SJCRH30 (cell line): Measurements from ENCODE around the gene LAMB4. TPM values are rescaled to one million over a fixed set of nuclear protein-coding genes. Genes with fewer than 3 reads are reported as not detected.
A peak's percentile ranks its signal among the peaks of the same experiment; 100 is the strongest.

ENCODE experiments used
- DNase-seq, 2 experiments: peaks; one replicate each; pipeline ENCODE4 v3.0.0-alpha.2; 2015 to 2020
- H3K27ac ChIP-seq: fragments of 250-450 bp; sonication (Bioruptor Pico); 2 replicates; pipeline ENCODE4 v1.5.1; 2020; ENCODE audit warnings: mild to moderate bottlenecking, moderate library complexity
- H3K27me3 ChIP-seq: fragments of 250-450 bp; sonication (Bioruptor Pico); 2 replicates; pipeline ENCODE4 v1.5.1; 2020; ENCODE audit warnings: mild to moderate bottlenecking, moderate library complexity
- H3K36me3 ChIP-seq: fragments of 250-450 bp; sonication (Bioruptor Pico); 2 replicates; pipeline ENCODE4 v1.5.1; 2020; ENCODE audit warnings: mild to moderate bottlenecking, moderate library complexity
- H3K4me1 ChIP-seq: fragments of 250-450 bp; sonication (Bioruptor Pico); 2 replicates; pipeline ENCODE4 v1.5.1; 2020; ENCODE audit warnings: mild to moderate bottlenecking, moderate library complexity
- H3K4me3 ChIP-seq: fragments of 250-450 bp; sonication (Bioruptor Pico); 2 replicates; pipeline ENCODE4 v1.5.1; 2020; ENCODE audit warnings: mild to moderate bottlenecking, moderate library complexity
- H3K9me3 ChIP-seq: fragments of 250-450 bp; sonication (Bioruptor Pico); replicated peaks from 2 replicates; pipeline ENCODE4 v1.5.1; 2020; ENCODE audit warnings: mild to moderate bottlenecking, moderate library complexity
- total RNA-seq: library from RNA; depleted of rRNA; stranded (reverse); fragments of >200 nt; shearing (Covaris generic); gene quantifications from 2 replicates; pipeline ENCODE4 v1.2.3, GENCODE V29; 2014

LAMB4 gene
- total RNA-seq, 1 experiment from 2014 or later = not detected

- H3K36me3 ChIP-seq = no peaks in the 10 kb centered on the region; the same call in 1 of the 2 replicates
- H3K4me1 ChIP-seq = peaks cover 3% of the 10 kb centered on the region; the same call in 1 of the 2 replicates
- H3K4me3 ChIP-seq = no peak overlapping the region
- DNase-seq = peak; percentile 69 to 83
- H3K27me3 ChIP-seq = no peaks in the 10 kb centered on the region
- no peak overlapping the region for H3K27ac ChIP-seq
- H3K9me3 ChIP-seq = no peaks in the 10 kb centered on the region
Observed at GRCh38 chr7:108147031-108147563, 16.9 kb upstream of the LAMB4 start.

DNA sequence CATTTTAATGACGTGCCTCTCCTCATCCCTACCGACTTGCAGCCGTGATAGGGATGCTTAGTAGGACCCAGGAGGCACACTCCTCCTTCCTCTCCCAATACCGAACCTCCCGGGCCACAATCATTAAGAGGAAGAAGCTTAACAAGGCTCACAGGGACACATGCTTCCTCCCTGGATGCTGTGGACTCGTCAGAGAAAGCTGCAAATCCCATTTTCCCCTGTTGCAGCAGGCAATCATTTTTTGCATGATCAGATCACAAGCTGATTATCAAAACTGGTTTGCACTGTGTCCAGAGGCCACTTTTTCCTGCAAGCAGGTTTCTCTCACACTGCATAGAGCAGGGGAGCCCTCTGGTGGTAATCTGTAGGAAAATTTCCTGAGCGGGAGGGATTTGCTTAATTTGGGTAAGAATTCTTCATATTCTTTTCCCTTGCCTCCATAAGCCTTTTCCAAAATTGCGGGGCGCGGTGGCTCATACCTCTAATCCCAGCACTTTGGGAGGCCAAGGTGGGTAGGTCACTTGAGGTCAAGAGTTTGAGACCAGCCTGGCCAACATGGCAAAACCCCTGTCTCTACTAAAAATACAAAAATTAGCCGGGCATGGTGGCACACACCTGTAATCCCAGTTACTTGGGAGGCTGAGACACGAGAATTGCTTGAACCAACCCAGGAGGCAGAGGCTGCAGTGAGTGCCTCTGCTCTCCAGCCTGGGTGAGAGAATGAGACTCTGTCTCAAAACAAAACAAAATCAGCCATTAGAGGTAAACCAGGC is 16.1 kb upstream of the LAMB4 start:
- peaks cover 3% of the 10 kb centered on the region; the same call in 1 of the 2 replicates for H3K4me1 ChIP-seq
- H3K27me3 ChIP-seq = no peaks in the 10 kb centered on the region
- no peaks in the 10 kb centered on the region for H3K9me3 ChIP-seq
- no peak overlapping the region for H3K4me3 ChIP-seq
- DNase-seq = peak; percentile 72 to 89
- H3K27ac ChIP-seq = no peak overlapping the region
- no peaks in the 10 kb centered on the region; the same call in 1 of the 2 replicates for H3K36me3 ChIP-seq

DNA sequence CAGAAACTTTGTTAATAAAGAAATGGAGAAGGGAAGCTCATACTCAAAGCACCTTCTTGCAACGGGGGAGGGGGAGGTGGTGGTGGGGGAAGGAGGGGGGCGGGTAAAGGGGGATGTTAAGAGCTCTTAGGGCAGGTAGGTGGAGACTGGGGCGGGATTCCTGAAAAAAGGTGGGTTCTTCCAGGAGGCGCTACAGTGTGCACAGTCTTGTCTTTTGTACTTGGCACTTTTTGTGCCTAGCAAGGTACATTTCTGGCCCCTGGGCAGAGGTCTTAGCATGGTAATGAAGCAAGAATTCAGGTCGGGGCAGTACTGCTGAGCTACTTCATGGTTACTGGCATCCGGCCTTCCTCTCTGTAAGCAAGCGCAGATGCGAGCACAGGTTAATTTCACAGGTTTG is 15.2 kb upstream of the LAMB4 start:
- no peak for DNase-seq
- Histone ChIP-seq H3K4me3 (no peak overlapping the region), H3K9me3 (no peaks in the 10 kb centered on the region), H3K36me3 (no peaks in the 10 kb centered on the region; the same call in 1 of the 2 replicates), H3K4me1 (peaks cover 3% of the 10 kb centered on the region; the same call in 1 of the 2 replicates), H3K27me3 (no peaks in the 10 kb centered on the region), H3K27ac (no peak overlapping the region)

DNA sequence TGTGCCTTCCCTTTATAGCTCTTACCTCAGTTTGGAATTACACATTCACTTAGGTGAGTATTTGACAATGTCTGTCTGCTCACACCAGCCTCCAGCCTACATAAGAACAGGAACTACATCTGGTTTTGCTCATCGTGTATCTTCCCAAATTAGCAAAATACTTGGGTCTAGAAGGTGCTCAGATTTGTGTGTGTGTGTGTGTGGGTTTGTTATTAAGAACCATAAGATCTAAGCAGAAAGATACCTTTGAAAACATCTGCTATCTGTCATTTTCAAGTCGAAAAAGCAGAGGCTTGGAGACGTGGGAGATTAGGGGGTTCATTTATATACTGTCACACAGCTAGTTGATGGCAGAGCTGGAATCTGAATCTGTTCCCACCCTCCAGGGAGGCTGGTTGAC is 14.8 kb upstream of the LAMB4 start:
- H3K4me1 ChIP-seq = peaks cover 3% of the 10 kb centered on the region; the same call in 1 of the 2 replicates
- H3K9me3 ChIP-seq = no peaks in the 10 kb centered on the region
- no peak for DNase-seq
- no peak overlapping the region for H3K27ac ChIP-seq
- H3K36me3 ChIP-seq = no peaks in the 10 kb centered on the region; the same call in 1 of the 2 replicates
- no peaks in the 10 kb centered on the region for H3K27me3 ChIP-seq
- no peak overlapping the region for H3K4me3 ChIP-seq

DNA sequence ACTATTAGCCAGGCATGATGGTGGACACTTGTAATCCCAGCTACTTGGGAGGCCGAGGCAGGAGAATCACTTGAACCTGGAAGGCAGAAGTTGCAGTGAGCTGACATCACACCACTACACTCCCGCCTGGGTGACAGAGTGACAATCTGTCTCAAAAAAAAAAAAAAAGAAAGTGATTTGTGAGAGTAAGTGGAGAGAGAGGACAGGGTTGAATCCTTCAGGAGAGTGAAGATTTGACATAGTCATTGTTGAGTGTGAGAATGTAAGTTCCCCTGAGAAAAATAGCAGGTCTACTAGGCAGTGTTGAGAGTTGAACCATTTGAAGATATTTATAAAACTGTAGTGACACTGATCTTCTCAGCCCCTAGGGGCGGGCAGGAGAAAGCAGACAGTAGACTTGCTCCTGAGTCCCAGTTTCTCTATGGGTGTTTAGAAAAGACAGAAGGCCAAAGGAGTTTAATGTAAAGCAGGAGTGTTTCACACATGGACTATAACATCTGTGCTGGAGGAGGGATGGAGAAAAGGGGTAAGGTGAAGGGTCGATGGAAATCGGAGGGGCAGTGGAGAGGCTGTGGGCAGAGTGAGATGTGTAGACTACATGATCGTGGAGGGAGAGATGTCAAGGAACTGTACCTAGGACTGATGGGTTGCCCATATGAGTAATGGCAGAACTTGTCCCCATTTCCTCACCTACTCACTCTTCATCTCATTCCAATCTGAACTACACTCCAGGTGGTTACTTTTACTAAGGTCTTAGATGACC is 13.7 kb upstream of the LAMB4 start:
- Histone ChIP-seq H3K4me1 (peaks cover 12% of the 10 kb centered on the region), H3K9me3 (no peaks in the 10 kb centered on the region), H3K27me3 (no peaks in the 10 kb centered on the region), H3K36me3 (no peaks in the 10 kb centered on the region), H3K27ac (no peak overlapping the region), H3K4me3 (no peak overlapping the region)
- no peak for DNase-seq

DNA sequence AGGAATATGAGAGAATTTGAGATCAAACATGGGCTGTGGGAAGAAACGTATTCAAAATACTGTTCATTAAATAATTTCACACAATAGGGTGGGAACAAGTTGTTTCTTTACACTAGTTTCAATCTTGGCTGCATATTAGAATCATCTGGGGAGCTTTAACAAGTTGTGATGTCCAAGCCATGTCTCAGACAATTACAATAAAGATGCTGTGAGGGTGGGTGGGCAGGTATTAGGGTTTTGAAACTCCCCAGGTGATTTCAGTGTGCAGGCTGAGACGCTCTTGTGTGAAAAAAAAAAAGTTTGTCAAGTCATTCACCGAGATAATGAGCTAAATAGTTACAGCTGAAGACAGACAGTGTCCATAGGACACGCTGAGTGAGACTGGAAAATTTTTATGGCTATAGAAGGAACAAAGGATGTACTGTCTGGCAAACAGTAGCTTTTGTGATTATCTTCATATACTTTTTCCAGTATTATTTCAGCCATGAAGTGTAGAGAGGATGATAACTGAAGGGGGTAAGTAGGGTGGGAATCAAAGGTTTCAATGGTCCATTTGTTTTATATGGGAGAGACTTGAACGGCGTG is 12.6 kb upstream of the LAMB4 start:
- DNase-seq = peak in 1 of 2 experiments; percentile 32
- Histone ChIP-seq H3K9me3 (no peaks in the 10 kb centered on the region), H3K36me3 (no peaks in the 10 kb centered on the region), H3K27ac (no peak overlapping the region), H3K4me3 (no peak overlapping the region), H3K4me1 (peaks cover 16% of the 10 kb centered on the region), H3K27me3 (no peaks in the 10 kb centered on the region)

- Histone ChIP-seq H3K4me1 (peaks cover 16% of the 10 kb centered on the region), H3K9me3 (no peaks in the 10 kb centered on the region), H3K36me3 (no peaks in the 10 kb centered on the region), H3K4me3 (no peak overlapping the region), H3K27me3 (no peaks in the 10 kb centered on the region), H3K27ac (no peak overlapping the region)
- DNase-seq = no peak
Observed at GRCh38 chr7:108142180-108142579, 12.0 kb upstream of the LAMB4 start.

- DNase-seq = no peak
- no peaks in the 10 kb centered on the region for H3K27me3 ChIP-seq
- no peak overlapping the region for H3K4me3 ChIP-seq
- peaks cover 13% of the 10 kb centered on the region for H3K4me1 ChIP-seq
- no peaks in the 10 kb centered on the region for H3K36me3 ChIP-seq
- no peak overlapping the region for H3K27ac ChIP-seq
- H3K9me3 ChIP-seq = 0 out of 2 replicates have a peak, but pooled peaks cover 3% of the 10 kb centered on the region
Observed at GRCh38 chr7:108140671-108141070, 10.5 kb upstream of the LAMB4 start.

- Histone ChIP-seq H3K4me3 (no peak overlapping the region), H3K36me3 (no peaks in the 10 kb centered on the region), H3K27ac (no peak overlapping the region), H3K27me3 (no peaks in the 10 kb centered on the region), H3K9me3 (0 out of 2 replicates have a peak, but pooled peaks cover 3% of the 10 kb centered on the region), H3K4me1 (peaks cover 19% of the 10 kb centered on the region)
- peak; percentile 6 to 24 for DNase-seq
Observed at GRCh38 chr7:108138911-108139310, 8.8 kb upstream of the LAMB4 start.

- Histone ChIP-seq H3K36me3 (no peaks in the 10 kb centered on the region), H3K27ac (no peak overlapping the region), H3K4me1 (peaks cover 19% of the 10 kb centered on the region), H3K4me3 (no peak overlapping the region), H3K9me3 (0 out of 2 replicates have a peak, but pooled peaks cover 3% of the 10 kb centered on the region), H3K27me3 (no peaks in the 10 kb centered on the region)
- no peak for DNase-seq
Observed at GRCh38 chr7:108137993-108138392, 7.8 kb upstream of the LAMB4 start.

DNA sequence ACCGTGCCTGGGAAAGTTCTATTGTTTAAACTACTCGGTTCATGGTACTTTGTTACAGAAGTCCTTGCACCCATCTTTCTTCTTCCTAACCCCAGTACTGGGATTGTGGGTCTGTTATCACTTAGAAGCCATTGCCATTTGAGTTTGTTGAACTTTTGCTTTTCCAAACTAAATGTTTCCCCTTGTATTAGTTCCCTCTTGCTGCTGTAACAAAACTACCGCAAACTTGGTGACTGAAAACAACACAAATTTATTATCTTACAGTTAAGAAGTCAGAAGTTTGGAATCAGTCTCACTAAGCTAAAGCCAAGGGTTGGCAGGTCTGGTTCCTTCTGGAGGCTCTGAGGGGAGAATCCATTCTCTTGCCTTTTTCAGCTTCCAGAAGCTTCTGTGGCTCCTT is 6.9 kb upstream of the LAMB4 start:
- Histone ChIP-seq H3K4me3 (no peak overlapping the region), H3K4me1 (peaks cover 19% of the 10 kb centered on the region), H3K27ac (no peak overlapping the region), H3K36me3 (no peaks in the 10 kb centered on the region), H3K9me3 (0 out of 2 replicates have a peak, but pooled peaks cover 3% of the 10 kb centered on the region), H3K27me3 (no peaks in the 10 kb centered on the region)
- DNase-seq = no peak

DNA sequence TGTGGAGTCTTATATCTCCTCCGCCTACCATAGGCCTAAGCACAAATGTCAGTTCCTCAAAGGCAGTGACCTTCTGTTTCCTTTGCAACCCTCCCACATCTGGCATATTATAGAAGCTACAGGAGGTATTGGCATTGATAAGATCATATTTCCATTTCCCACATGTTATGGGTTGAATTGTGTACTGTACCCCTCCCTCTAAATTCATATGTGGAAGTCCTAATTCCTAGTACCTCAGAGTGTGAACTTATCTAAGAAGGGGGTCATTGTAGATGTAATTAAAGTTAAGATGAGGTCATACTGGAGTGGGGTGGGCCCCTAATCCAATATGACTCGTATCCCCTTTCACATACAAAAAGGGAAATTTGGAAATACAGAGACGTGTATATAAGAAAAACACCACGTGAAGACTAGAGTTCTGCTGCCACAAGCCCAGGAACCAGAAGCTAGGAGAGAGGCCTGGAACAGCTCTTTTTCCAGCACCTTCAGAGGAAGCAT is 6.1 kb upstream of the LAMB4 start:
- Histone ChIP-seq H3K36me3 (no peaks in the 10 kb centered on the region), H3K27me3 (no peaks in the 10 kb centered on the region), H3K4me1 (peaks cover 19% of the 10 kb centered on the region), H3K4me3 (no peak overlapping the region), H3K9me3 (0 out of 2 replicates have a peak, but pooled peaks cover 3% of the 10 kb centered on the region), H3K27ac (no peak overlapping the region)
- no peak for DNase-seq

DNA sequence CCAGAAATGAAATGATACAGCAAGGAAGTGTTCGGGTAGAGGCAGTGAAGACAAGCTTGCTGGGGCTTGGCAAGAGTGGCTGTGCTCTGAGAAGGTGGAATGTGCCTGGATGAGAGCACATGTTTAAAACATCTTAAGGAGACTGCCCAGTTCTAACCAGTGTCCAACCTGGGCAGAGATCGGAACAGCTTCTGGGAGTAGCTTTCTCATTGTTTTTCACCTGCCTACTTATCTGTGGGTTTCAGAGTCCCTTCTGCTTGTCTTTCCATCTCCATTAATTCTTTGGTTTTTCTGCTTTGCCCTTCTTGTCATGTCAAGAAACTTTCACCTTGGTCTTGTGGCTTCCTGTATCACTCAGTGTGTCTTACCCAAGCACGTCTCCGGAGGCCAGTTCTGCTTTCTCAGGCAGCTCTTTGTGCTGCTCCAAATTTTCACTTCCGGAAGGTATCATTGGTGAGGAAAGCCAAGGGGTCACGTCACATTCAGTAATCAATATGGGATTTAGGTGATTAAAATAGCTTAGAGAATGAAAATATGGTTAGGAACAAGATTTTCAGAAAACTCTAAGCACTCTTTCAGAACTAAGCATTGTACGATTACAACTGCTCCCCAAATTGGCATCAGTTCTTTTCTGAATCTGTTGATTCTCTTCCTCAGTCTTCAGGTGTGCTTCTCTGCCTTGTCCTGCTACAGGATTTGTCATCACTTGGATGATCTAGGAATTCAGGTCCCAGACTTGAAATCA is 5.5 kb upstream of the LAMB4 start:
- peaks cover 19% of the 10 kb centered on the region for H3K4me1 ChIP-seq
- DNase-seq = no peak
- no peaks in the 10 kb centered on the region for H3K27me3 ChIP-seq
- no peaks in the 10 kb centered on the region for H3K36me3 ChIP-seq
- H3K4me3 ChIP-seq = no peak overlapping the region
- H3K9me3 ChIP-seq = 0 out of 2 replicates have a peak, but pooled peaks cover 3% of the 10 kb centered on the region
- H3K27ac ChIP-seq = no peak overlapping the region

- Histone ChIP-seq H3K27me3 (no peaks in the 10 kb centered on the region), H3K36me3 (no peaks in the 10 kb centered on the region), H3K4me1 (peaks cover 16% of the 10 kb centered on the region), H3K27ac (no peak overlapping the region), H3K4me3 (no peak overlapping the region), H3K9me3 (0 out of 2 replicates have a peak, but pooled peaks cover 3% of the 10 kb centered on the region)
- DNase-seq = no peak
Observed at GRCh38 chr7:108134486-108134885, 4.3 kb upstream of the LAMB4 start.
